NCI-H2107 (cell line): Measurements from ENCODE around the gene TRIM7.
"Not testable (repeated sequence)": the region's sequence is repeated elsewhere in the genome, so short reads cannot be mapped to it uniquely, and the experiment has no call there.

Experiments used
- DNase-seq: peaks from one replicate; lab custom pipeline; 2025; lab: John Stamatoyannopoulos, UW

TRIM7 gene

DNA sequence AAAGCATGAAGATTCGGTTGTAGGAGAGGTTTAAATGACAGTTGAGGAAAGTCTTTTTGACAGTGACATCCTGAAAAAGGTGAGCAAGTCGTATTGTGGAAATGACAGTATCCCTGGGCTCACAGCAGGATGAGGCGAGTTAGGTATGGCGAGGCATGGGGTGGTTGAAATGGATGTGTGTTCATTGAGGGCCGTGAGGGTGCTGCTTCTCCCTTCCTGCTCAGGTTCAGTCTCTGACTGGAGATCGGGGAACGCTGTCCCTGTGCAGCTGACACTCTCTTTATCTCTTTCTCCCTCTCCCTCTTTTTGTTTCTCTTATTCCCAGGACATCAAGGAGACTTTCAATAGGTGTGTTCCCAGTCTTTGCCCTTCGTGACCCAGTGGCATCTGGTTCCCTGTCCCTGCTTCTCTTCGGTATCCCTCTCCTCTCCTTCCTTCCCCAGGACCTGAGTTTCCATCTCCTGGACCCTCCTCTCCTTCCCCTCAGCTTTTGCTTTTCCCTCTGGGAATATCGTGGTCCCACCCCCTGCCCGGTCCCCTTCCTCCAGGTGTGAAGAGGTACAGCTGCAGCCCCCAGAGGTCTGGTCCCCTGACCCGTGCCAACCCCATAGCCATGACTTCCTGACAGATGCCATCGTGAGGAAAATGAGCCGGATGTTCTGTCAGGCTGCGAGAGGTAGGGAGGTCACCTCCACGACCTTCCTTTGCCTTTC lies 28.2 kb upstream of the TRIM7 start:
- DNase-seq = no peak

DNA sequence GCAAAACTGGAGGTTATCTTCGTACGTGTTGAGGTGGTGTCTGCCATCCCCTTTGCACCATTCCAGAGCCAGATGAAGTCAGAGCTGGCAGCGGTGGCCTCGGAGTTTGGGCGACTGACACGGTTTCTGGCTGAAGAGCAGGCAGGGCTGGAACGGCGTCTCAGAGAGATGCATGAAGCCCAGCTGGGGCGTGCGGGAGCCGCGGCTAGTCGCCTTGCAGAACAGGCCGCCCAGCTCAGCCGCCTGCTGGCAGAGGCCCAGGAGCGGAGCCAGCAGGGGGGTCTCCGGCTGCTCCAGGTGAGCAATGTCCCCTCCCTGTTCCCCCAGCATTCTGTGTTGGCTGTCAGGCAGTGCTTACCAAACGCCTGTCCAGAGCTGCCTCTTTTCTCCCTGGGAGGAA lies 27.6 kb upstream of the TRIM7 start:
- no peak for DNase-seq

DNA sequence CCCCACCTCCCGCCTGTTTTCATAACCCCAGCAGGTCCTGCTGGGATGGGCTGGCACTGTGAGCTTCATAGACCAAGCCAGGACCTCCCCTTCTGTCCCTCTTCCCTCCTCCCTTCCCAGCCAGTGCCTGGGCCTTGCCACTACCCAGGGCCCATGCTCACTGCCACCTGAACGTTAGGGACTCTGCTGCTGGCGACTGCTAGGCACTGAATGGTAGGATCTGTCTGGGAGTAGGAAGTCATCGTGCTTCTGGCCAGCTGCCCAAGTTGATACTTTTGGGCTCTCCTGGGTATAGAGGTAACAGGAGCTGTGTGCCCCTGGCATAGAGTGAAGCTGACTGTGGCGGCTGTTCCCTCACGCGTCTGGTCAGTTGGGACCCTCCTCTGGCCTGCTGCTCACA lies 26.4 kb upstream of the TRIM7 start:
- no peak for DNase-seq

DNA sequence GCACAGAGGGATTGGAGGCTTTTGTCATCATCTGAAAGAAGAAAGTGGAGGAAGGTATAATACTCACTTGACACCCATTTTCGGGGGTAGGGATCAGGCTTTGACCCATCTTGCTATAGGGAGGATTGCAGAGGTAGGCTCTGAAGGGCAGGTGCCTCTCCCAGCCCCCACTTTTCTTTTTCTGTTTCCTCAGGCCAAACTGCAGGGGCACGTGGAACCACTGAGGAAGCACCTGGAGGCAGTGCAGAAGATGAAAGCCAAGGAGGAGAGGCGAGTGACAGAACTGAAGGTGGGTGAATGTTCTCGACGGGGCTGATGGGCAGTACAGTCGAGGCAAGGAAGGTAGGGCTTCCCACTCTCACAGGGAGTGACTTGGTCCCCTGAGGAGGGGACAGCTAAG lies 25.6 kb upstream of the TRIM7 start:
- DNase-seq = no peak

GRCh38 chr5:181229996-181230395 lies 25.0 kb upstream of the TRIM7 start:
- no peak for DNase-seq

GRCh38 chr5:181224390-181225229 lies 19.6 kb upstream of the TRIM7 start:
- no peak for DNase-seq

- no peak for DNase-seq
These were observed 18.9 kb upstream of the TRIM7 start for GRCh38 chr5:181223729-181224389.

GRCh38 chr5:181223058-181223728 lies 18.2 kb upstream of the TRIM7 start, which contains the start of gene TRIM41:
Gene TRIM41, plus strand, starts transcription at chr5:181223281. Its CDS starts 719 bp downstream, at chr5:181224000.
- no peak for DNase-seq

GRCh38 chr5:181222630-181223057 lies 17.6 kb upstream of the TRIM7 start:
- DNase-seq = no peak

- no peak for DNase-seq
These were observed 17.0 kb upstream of the TRIM7 start for GRCh38 chr5:181221792-181222629.

DNA sequence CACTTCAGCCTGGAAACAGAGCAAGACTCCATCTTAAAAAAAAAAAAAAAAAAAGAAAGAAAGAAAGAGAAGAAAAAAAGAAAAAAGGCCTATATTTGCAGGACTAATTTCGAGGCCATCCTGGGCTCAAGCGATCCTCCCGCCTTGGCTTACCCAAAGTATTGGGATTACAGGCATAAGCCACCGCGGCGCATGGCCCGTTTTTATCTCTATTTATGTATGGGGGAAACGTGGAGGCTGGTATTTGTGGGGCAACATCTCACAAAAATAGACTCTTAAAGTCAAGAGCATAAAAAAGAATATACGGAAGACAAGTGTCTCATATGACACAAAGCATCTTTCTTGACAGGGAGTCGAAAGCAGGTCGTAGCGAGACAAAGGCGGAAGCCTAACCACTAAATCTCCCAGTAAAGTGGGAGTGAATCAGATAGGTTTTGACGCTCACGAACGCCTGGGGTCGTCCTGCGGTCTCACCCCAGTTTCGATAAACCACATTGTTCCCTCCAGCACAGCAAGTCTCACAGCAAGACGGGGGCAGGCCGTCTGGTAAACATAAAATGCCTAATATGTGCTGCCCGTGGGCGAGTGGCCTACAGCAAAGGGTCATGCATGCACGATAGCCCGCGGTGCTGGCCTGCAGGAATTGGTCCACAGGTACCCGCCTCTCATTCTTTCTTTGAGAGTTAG lies 16.3 kb upstream of the TRIM7 start:
- no peak for DNase-seq

GRCh38 chr5:181220178-181220515 lies 15.2 kb upstream of the TRIM7 start:
- no peak for DNase-seq

GRCh38 chr5:181219262-181220177 lies 14.5 kb upstream of the TRIM7 start:
- no peak for DNase-seq

- no peak for DNase-seq
These were observed 13.8 kb upstream of the TRIM7 start for GRCh38 chr5:181218795-181219124.

- DNase-seq = no peak
These were observed 12.7 kb upstream of the TRIM7 start for GRCh38 chr5:181217803-181218062.

GRCh38 chr5:181217111-181217802 lies 12.3 kb upstream of the TRIM7 start:
- DNase-seq = no peak

DNA sequence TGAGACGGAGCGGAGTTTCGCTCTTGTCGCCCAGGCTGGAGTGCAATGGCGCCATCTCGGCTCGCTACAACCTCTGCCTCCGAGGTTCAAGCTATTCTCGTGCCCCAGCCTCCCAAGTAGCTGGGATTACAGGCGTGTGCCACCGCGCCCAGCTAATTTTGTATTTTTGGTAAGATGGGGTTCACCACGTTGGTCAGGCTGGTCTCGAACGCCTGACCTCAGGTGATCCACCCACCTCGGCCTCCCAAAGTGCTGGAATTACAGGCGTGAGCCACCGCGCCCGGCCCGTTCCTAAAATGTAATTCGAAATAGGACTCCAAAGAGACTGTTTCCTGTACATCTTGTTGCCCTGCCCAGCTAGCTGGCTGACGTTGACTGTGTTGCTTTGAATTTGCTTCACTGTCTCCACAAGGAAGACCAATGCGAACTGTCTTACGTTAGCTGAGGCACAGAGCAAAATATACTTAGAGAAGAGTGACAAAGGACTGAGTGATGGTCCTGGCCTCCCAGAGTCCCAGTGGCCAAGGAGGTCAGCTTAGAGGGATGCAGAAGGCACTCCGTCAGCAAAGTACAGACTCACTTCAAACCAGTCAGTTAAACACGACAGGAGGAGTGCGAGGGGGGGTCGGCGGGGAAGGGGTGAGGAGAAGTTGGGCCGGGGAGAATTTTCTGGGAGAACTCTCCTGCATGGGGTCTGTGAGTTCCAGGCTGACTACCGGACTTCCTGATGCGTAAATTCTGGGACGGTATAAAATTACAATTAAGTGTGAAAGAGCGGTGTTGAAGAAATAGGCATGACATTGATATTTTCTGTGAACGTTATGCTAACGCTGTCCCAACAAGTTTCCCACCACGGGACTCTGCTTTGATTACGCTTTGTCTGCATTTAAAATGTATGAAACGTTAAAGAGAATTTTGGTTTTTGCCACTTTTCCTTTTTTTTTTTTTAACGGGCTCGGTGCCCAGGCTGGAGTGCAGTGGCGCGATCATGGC lies 11.3 kb upstream of the TRIM7 start:
- DNase-seq = no peak

DNA sequence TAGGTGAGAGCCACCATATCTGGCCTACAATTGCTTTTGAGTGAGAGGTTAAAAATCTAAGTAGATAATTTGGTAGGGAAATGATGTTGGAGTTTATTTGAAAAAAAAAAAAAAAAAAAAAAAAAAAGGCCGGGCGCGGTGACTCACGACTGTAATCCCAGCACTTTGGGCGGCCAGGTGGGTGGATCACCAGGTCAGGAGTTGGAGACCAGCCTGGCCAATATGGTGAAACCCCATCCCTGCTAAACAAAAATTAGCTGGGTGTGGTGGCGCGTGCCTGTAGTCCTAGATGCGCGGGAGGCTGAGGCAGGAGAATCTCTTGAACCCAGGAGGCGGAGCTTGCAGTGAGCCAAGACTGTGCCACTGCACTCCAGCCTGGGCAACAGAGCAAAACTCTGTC lies 9.3 kb upstream of the TRIM7 start:
- not testable (repeated sequence) for DNase-seq
